HG02642 (cell line): ENCODE data around the gene MLLT3.
"Not testable (repeated sequence)": the region's sequence is repeated elsewhere in the genome, so short reads cannot be mapped to it uniquely, and the experiment has no call there.

Source experiments
- ATAC-seq: cut with Tn5 transposase; IDR thresholded peaks from one replicate; pipeline ENCODE4 v1.9.1; 2021; ENCODE audit warnings: mild to moderate bottlenecking; ENCODE audit not compliant: unreplicated experiment, poor library complexity

The MLLT3 gene

GRCh38 chr9:20601292-20601691, 21.0 kb downstream of the MLLT3 start:
- no peak for ATAC-seq

DNA sequence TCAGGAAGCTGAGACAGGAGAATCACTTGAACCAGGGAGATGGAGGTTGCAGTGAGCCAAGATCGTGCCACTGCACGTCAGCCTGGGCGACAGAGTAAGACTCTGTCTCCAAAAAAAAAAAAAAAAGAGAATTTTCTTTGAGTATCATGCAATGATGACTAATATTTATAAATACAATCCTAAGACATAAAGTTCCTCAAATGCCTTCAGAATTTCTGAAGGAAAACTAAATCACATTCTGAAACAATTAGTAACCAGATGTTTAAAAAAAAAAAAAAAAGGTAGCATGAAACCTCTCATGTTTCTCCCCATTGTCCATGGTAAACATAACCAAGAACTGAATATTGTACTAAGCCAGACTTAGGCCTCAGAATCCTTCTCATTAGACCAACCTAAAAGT, 23.1 kb downstream of the MLLT3 start:
- no peak for ATAC-seq

DNA sequence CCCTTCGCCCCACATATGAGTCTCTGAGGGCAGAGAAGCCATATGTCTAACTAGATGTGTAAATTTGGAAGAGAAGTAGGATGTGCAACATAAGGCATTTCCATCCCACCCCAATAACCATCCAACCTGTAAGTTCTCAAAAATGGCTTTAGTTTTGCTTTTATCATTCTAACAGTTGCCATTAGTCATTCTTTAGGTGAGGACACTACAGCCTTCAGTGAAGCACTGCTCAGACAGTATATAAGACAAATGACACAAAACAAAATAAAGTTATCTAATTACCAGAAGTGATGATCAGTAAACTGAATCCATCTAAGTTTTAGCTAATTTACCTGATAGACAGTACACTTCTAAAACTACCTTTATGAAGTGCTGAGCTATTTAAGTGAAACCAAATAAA, 23.9 kb downstream of the MLLT3 start:
- no peak for ATAC-seq

- no peak for ATAC-seq
These were observed 24.4 kb downstream of the MLLT3 start for GRCh38 chr9:20597862-20598261.

DNA sequence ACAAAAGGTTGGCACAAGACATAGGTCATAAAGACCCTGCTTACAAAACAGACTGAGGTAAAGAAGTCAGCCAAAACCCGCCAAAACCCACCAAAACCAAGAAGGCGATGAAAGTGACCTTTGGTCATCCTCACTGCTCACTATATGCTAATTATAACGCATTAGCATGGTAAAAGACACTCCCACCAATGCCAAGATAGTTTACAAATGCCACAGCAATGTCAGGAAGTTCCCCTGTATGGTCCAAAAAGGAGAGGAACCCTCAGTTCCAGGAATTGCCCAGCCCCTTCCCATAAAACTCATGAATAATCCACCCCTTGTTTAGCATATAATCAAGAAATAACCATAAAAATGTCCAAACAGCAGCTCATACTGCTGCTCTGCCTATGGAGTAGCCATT, 27.7 kb downstream of the MLLT3 start:
- no peak for ATAC-seq

GRCh38 chr9:20593537-20593936, 28.8 kb downstream of the MLLT3 start:
- no peak for ATAC-seq

- no peak for ATAC-seq
These were observed 29.2 kb downstream of the MLLT3 start for GRCh38 chr9:20593105-20593504.

DNA sequence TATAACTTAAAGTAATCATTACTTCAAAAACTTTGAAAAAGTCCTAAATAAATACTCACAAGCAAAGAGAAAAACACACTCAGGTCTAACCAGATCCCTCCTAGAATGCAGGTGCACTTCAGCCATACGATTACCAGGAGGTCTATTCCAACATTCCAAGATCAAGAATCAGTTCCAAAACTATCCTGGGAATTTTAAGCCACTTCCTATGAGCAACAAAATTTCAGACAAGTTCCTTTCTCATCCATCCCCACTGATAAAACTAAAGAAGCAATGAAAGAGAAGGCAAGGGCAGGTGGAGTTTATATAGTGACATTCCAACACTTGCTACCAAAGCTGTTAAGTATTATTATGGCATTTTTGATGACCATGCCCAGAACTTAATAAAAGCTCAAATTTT, 29.6 kb downstream of the MLLT3 start:
- ATAC-seq, result no peak

DNA sequence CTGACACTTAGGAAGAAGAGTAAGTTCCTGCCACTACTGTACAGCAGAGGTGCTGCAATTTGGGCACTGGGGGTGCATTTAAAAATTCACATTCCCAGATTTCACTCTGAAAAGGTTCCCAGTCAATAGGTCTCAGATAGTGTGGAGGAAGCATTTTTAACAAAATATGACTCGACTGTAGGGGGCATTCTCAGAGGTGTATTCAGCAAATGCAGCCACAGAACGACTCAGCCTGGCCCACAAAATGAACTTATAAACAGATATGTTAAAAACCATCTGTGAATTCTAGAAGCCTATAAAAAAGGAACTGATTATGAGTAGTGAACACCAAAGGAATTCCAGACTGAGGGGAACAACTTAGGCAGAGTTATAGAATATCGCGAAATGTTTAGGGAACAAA, 31.1 kb downstream of the MLLT3 start:
- no peak for ATAC-seq

- ATAC-seq, result no peak
These were observed 37.2 kb downstream of the MLLT3 start for GRCh38 chr9:20584968-20585643.

GRCh38 chr9:20583088-20583487, 39.2 kb downstream of the MLLT3 start:
- not testable (repeated sequence) for ATAC-seq

DNA sequence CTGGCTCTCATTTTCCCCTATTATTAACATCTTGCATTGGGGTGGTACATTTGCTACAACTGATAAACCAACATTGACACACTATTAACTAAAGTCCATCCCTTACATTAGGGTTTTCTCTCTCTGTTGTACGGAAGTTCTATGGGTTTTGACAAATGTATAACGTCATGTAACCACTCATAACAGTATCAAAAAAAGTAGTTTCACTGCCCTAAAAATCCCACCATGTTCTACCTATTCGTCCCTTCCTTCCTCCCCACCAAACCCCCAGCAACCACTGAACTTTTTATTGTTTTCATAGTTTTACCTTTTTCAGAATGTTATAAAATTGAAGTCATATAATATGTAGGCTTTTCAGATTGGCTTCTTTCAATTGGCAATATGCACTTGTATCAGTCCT, 40.1 kb downstream of the MLLT3 start:
- no peak for ATAC-seq

DNA sequence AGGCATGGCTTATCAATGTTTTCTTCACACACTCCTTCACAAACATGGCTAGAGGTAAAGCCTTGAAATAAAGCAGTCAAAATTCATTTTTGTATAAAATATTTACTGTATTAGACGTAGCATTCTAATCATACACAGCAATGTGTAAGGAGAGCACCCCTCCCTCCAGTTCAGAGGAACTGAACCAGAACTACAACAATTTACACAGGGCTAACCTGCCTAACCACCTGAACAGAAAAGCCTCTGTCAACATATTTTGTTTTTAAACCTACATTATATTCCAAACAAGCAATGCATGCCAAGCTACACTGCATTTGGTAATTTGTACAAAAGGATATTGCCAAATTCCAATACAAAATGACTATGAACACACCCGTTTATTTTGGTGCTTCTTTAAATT, 41.6 kb downstream of the MLLT3 start:
- ATAC-seq, result no peak

DNA sequence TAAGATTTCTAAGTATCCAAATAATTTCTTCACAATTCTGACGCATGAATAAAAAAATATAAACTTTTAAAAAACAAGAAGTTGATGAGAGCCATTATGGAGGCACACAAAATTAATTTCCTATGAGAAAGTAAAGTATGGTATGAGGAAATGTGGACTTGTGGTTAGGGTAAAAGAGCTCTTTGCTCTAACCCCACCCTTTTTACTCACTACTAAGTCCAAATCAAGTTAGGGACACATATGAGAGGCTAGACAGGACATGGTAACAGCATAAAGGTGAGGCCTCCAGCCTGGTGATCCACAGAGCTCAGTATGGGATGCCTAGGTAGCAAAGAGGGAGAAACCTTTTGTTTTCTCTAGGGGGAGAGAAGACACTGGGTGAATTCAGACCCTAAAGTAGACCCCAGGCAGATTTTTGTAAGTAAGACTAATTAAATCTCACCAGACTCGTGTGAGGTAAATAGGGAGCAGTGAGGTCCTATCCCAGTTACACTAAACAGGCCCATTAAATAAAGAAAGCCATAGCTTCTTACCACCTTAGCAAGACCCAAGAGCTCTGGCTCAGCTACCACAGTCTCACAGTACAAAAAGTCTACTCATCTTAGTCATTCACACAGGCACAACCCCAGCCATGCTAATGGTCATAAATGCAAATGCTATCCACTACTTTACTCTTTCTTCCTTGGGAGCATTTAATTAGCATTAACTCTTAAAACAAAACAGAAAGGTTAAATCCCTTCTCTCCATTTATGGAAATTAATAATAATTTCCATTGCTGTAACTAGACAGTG, 42.6 kb downstream of the MLLT3 start:
- ATAC-seq, result no peak

DNA sequence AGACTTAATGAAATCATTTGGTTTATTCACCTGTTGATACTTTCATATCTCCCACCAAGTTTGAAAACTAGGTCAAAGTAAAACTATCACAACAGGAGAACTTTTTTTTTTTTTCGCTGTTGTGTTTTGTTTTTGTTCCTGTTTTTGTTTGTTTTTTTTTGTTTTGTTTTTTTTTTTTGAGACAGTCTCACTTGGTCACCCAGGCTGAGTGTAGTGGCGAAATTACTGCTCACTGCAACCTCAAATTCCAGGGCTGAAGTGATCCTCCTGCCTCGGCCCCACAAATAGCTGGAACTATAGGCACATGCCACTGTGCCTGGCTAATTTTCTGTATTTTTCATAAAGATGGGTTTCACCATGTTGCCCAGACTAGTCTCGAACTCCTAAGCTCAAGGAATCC, 49.3 kb downstream of the MLLT3 start:
- no peak for ATAC-seq

- ATAC-seq, result no peak
These were observed 51.5 kb downstream of the MLLT3 start for GRCh38 chr9:20570756-20571155.

DNA sequence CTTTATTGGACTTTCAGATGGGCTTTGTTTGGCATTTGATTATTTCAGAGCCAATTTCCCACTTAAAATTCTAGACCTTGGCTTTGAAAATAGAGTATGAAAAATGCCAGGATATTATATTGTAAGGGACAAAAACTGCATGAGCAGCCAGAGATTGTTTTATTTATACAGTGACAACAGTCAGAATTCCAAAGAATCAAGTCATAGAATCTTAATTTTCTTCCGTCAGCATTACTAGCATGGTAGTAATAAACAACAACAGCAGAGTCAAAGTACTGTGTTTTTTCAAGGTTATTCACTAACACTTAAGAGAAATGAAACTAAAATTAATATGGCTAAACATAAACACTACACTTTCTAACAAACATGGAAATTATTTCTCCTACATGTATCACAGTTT, 52.2 kb downstream of the MLLT3 start:
- ATAC-seq, result no peak

DNA sequence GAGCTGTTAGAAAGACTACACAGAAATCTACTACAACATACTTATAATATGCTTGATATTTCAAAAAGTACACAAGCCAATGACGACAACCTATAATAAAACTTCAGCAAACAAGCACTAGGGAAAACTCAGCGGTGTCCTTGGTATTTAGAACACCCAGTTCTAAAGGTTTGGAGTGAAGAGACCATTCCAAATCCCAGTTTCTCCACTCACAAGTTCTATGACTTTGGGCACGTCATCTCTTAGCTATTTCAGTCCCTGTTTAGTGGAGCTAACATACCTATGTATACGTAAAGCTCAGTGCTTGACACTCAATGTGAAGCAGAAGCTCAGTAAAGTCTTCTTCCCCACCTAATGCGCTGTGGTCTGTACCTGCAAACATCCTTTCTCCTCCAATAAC, 52.8 kb downstream of the MLLT3 start:
- ATAC-seq, result no peak

- ATAC-seq, result no peak
These were observed 53.9 kb downstream of the MLLT3 start for GRCh38 chr9:20568400-20568799.

DNA sequence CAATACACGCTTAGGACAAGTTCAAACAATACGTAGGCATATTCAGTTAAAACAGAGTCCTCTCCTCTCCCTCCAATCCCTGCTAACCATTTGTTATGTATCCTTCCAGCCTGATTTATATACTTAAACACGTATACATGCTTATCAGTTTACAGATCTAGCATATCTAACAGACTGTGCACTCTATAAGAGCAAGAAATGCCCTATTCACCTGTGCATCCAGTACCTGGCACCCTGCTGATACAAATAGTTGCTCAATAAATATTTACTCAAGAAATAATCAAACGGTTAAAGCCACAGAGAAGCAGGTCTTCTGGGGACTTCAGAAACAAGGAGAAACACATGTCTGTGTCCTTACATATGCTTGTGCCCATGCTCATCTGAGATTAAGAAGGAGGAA, 55.9 kb downstream of the MLLT3 start:
- ATAC-seq, result no peak

GRCh38 chr9:20564650-20565049, 57.6 kb downstream of the MLLT3 start:
- ATAC-seq, result no peak

DNA sequence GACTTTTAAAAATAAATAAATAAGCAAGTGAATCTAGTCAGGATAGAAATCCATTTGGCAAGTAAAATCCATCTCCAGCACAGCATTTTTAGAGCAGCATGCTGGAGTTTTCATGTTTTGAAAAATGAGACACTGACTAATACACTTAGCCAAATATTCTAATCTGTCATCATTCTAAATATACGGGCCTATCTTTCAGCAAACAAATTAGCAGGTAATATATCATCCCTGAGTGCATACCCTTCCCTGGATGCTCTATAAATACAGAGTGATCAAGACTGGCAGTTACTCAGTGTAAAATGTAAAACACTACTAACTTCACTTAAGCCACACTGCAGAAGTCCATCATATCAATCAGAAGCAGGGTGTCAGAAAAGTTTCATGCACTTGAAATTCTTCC, 58.4 kb downstream of the MLLT3 start:
- no peak for ATAC-seq
